ENCODE results near the gene VPS13D.

DNA sequence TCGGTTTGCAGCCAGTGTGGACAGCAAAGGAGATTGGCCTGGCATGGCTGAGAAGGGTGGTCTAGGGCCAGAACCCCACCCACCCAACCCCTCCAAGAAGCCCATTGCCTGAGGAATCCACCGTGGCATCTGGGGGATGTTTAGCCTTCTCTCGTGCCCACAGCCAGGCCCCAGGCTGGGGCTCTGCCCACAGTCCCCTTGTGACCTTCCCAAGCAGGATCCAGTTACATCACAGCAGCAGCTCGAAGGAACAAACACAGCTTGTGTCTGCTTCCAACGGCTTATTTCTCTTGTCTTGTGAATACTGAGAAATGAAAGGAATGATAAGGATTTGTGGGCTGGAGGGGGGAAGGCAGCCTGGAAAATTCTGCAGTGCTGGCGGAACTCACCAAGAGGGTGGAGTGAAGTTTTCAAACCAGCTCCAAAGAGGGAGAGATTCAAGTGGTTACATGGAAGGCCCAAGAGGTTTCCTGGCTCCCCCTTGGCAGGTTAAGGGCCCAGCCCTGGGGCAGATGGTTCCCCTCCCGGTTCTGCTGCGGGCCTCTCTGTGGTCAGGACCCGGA lies 326.6 kb downstream of the VPS13D start:
- TF ChIP-seq, protein P1, sequence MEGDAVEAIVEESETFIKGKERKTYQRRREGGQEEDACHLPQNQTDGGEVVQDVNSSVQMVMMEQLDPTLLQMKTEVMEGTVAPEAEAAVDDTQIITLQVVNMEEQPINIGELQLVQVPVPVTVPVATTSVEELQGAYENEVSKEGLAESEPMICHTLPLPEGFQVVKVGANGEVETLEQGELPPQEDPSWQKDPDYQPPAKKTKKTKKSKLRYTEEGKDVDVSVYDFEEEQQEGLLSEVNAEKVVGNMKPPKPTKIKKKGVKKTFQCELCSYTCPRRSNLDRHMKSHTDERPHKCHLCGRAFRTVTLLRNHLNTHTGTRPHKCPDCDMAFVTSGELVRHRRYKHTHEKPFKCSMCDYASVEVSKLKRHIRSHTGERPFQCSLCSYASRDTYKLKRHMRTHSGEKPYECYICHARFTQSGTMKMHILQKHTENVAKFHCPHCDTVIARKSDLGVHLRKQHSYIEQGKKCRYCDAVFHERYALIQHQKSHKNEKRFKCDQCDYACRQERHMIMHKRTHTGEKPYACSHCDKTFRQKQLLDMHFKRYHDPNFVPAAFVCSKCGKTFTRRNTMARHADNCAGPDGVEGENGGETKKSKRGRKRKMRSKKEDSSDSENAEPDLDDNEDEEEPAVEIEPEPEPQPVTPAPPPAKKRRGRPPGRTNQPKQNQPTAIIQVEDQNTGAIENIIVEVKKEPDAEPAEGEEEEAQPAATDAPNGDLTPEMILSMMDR (IDR thresholded peaks at IDR 0.05 in 2 of 3, conservative IDR thresholded peaks at IDR 0.05 in 1 of 3; ENCODE audit: borderline replicate concordance in 1 of 3, insufficient read depth in 1 of 3, low read depth in 2 of 3, low read length in 2 of 3): no peak
- TF ChIP-seq, protein P2, sequence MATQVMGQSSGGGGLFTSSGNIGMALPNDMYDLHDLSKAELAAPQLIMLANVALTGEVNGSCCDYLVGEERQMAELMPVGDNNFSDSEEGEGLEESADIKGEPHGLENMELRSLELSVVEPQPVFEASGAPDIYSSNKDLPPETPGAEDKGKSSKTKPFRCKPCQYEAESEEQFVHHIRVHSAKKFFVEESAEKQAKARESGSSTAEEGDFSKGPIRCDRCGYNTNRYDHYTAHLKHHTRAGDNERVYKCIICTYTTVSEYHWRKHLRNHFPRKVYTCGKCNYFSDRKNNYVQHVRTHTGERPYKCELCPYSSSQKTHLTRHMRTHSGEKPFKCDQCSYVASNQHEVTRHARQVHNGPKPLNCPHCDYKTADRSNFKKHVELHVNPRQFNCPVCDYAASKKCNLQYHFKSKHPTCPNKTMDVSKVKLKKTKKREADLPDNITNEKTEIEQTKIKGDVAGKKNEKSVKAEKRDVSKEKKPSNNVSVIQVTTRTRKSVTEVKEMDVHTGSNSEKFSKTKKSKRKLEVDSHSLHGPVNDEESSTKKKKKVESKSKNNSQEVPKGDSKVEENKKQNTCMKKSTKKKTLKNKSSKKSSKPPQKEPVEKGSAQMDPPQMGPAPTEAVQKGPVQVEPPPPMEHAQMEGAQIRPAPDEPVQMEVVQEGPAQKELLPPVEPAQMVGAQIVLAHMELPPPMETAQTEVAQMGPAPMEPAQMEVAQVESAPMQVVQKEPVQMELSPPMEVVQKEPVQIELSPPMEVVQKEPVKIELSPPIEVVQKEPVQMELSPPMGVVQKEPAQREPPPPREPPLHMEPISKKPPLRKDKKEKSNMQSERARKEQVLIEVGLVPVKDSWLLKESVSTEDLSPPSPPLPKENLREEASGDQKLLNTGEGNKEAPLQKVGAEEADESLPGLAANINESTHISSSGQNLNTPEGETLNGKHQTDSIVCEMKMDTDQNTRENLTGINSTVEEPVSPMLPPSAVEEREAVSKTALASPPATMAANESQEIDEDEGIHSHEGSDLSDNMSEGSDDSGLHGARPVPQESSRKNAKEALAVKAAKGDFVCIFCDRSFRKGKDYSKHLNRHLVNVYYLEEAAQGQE (IDR thresholded peaks at IDR 0.05; ENCODE audit: low read depth): no peak
- TF ChIP-seq CEBPB (IDR thresholded peaks at IDR 0.05; ENCODE audit: low read depth) (no peak), RAD21 (IDR thresholded peaks at IDR 0.05; ENCODE audit: low read depth) (no peak), CBX3 (IDR thresholded peaks at IDR 0.05; ENCODE audit: low read depth) (no peak), EGR1 (IDR thresholded peaks at IDR 0.05; ENCODE audit: low read depth) (no peak), POLR2A (IDR thresholded peaks at IDR 0.05; ENCODE audit: borderline replicate concordance, extremely low read depth, insufficient read depth, insufficient read length) (no peak), EZH2phosphoT487 (IDR thresholded peaks at IDR 0.05; ENCODE audit: borderline replicate concordance) (no peak), YY1 (IDR thresholded peaks at IDR 0.05; ENCODE audit: extremely low read depth, insufficient replicate concordance, low read depth, low read length) (no peak), POLR2AphosphoS5 (IDR thresholded peaks at IDR 0.05; ENCODE audit: low read depth, low read length) (no peak), JUND (IDR thresholded peaks at IDR 0.05) (no peak), EZH2 (IDR thresholded peaks at IDR 0.05) (no peak), SIN3A (IDR thresholded peaks at IDR 0.05; ENCODE audit: low read depth) (no peak)
- TF ChIP-seq, protein P3, sequence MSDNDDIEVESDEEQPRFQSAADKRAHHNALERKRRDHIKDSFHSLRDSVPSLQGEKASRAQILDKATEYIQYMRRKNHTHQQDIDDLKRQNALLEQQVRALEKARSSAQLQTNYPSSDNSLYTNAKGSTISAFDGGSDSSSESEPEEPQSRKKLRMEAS (IDR thresholded peaks at IDR 0.05): no peak

Measured in HCT116 (cell line).